HG03060 (cell line): ENCODE measurements around the gene FHIT.
"Not testable (repeated sequence)": the region's sequence is repeated elsewhere in the genome, so short reads cannot be mapped to it uniquely, and the experiment has no call there.

Experiments
- ATAC-seq: cut with Tn5 transposase; IDR thresholded peaks from one replicate; pipeline ENCODE4 v1.9.1; 2021; ENCODE audit warnings: low read depth, moderate number of reproducible peaks; ENCODE audit not compliant: unreplicated experiment

The FHIT gene

GRCh38 chr3:61015408-61015807 is 235.8 kb downstream of the FHIT start:
- no peak for ATAC-seq

- no peak for ATAC-seq
Measured at GRCh38 chr3:61008998-61009380, 242.3 kb downstream of the FHIT start.

GRCh38 chr3:61008153-61008997 is 242.9 kb downstream of the FHIT start:
- ATAC-seq: no peak

GRCh38 chr3:61005591-61005990 is 245.7 kb downstream of the FHIT start:
- ATAC-seq: no peak

- no peak for ATAC-seq
Measured at GRCh38 chr3:60998858-60999257, 252.4 kb downstream of the FHIT start.

- ATAC-seq: no peak
Measured at GRCh38 chr3:60992395-60992794, 258.9 kb downstream of the FHIT start.

GRCh38 chr3:60990442-60990730 is 260.9 kb downstream of the FHIT start:
- ATAC-seq: no peak

- ATAC-seq: no peak
Measured at GRCh38 chr3:60989626-60990441, 261.4 kb downstream of the FHIT start.

GRCh38 chr3:60987191-60987590 is 264.1 kb downstream of the FHIT start:
- not testable (repeated sequence) for ATAC-seq

GRCh38 chr3:60986552-60986951 is 264.7 kb downstream of the FHIT start:
- ATAC-seq: no peak

GRCh38 chr3:60983906-60984305 is 267.3 kb downstream of the FHIT start:
- no peak for ATAC-seq

- no peak for ATAC-seq
Measured at GRCh38 chr3:60980342-60980692, 270.9 kb downstream of the FHIT start.

- ATAC-seq: no peak
Measured at GRCh38 chr3:60979461-60980341, 271.6 kb downstream of the FHIT start.

- ATAC-seq: no peak
Measured at GRCh38 chr3:60973321-60973720, 277.9 kb downstream of the FHIT start.

GRCh38 chr3:60972599-60972998 is 278.7 kb downstream of the FHIT start:
- ATAC-seq: no peak

GRCh38 chr3:60970850-60971249 is 280.4 kb downstream of the FHIT start:
- ATAC-seq: no peak

GRCh38 chr3:60967141-60967540 is 284.1 kb downstream of the FHIT start:
- ATAC-seq: no peak

- ATAC-seq: no peak
Measured at GRCh38 chr3:60957541-60957940, 293.7 kb downstream of the FHIT start.

GRCh38 chr3:60956729-60957128 is 294.5 kb downstream of the FHIT start:
- no peak for ATAC-seq

GRCh38 chr3:60955034-60955433 is 296.2 kb downstream of the FHIT start:
- no peak for ATAC-seq

- ATAC-seq: no peak
Measured at GRCh38 chr3:60954048-60954447, 297.2 kb downstream of the FHIT start.
